IMR-90 (cell line): ENCODE data around the gene SPEF2. TPM values are rescaled to one million over a fixed set of nuclear protein-coding genes. Genes with fewer than 3 reads are reported as not detected.

Source experiments
- ATAC-seq: fragments of 200-7000 bp; cut with Tn5 transposase; 2 replicates; pipeline ENCODE4 v1.9.1; 2020; ENCODE audit warnings: low read depth, mild to moderate bottlenecking, moderate library complexity
- BruUV-seq: library from RNA; stranded (reverse); fragments of 400-500 nt; replicated peaks from 2 replicates; lab custom pipeline; 2021; lab: Mats Ljungman, UMichigan
- CTCF ChIA-PET: fragments of 300-600 bp; formaldehyde crosslinking; extraction: SDS; loops from one replicate; lab custom pipeline; 2021; ENCODE audit warnings: antibody characterized with exemption; lab: Yijun Ruan, JAX
- POLR2A ChIA-PET: fragments of 300-600 bp; sonication (Branson Sonifier 250); formaldehyde crosslinking; loops from one replicate; lab custom pipeline; 2022; ENCODE audit warnings: antibody characterized with exemption; ENCODE audit not compliant: unreplicated experiment; lab: Charles Lee
- DNase-seq: peaks from one replicate; pipeline ENCODE4 v3.0.0; 2013
- H2AFZ ChIP-seq: replicated peaks from 2 replicates; pipeline ENCODE3; 2013; ENCODE audit warnings: low read length, mild to moderate bottlenecking; ENCODE audit not compliant: poor library complexity
- H2AK5ac ChIP-seq: 2 replicates; pipeline ENCODE4 v1.6.1; 2013; ENCODE audit warnings: low read depth, low read length, inconsistent platforms
- H2AK9ac ChIP-seq: replicated peaks from 2 replicates; pipeline ENCODE3; 2013; ENCODE audit warnings: mild to moderate bottlenecking, low read depth, low read length, moderate library complexity; ENCODE audit not compliant: poor library complexity
- H2BK120ac ChIP-seq: 2 replicates; pipeline ENCODE4 v1.6.1; 2013; ENCODE audit warnings: low read depth, low read length, inconsistent platforms
- H2BK15ac ChIP-seq: 3 replicates; pipeline ENCODE4 v1.6.1; 2013; ENCODE audit warnings: low read depth, low read length, inconsistent platforms
- H2BK20ac ChIP-seq: 2 replicates; pipeline ENCODE4 v1.6.1; 2013; ENCODE audit warnings: low read depth, mild to moderate bottlenecking, inconsistent platforms, low read length, moderate library complexity
- H2BK5ac ChIP-seq: 2 replicates; pipeline ENCODE4 v1.6.1; 2013; ENCODE audit warnings: mild to moderate bottlenecking, low read depth, low read length, inconsistent platforms; ENCODE audit not compliant: poor library complexity, severe bottlenecking
- H3K14ac ChIP-seq: replicated peaks from 2 replicates; pipeline ENCODE4 v1.6.1; 2013; ENCODE audit warnings: low read depth, low read length, inconsistent platforms
- H3K18ac ChIP-seq: 2 replicates; pipeline ENCODE4 v1.6.1; 2013; ENCODE audit warnings: low read depth, low read length, control low read depth
- H3K23ac ChIP-seq: 2 replicates; pipeline ENCODE4 v1.6.1; 2013; ENCODE audit warnings: low read depth, low read length, inconsistent platforms
- H3K27ac ChIP-seq: 2 replicates; pipeline ENCODE4 v1.5.1; 2013; ENCODE audit warnings: mild to moderate bottlenecking, control low read depth, low read length; ENCODE audit not compliant: insufficient read depth
- H3K27me3 ChIP-seq: 2 replicates; pipeline ENCODE4 v1.6.1; 2013; ENCODE audit warnings: low read length; ENCODE audit not compliant: control insufficient read depth, insufficient read depth
- H3K36me3 ChIP-seq: 2 replicates; pipeline ENCODE4 v1.6.1; 2013; ENCODE audit warnings: low read length, mixed read lengths; ENCODE audit not compliant: control insufficient read depth, insufficient read depth
- H3K4ac ChIP-seq: 2 replicates; pipeline ENCODE4 v1.6.1; 2013; ENCODE audit warnings: low read depth, low read length, inconsistent platforms
- H3K4me1 ChIP-seq: 2 replicates; pipeline ENCODE4 v1.6.1; 2013; ENCODE audit warnings: low read length, mixed read lengths; ENCODE audit not compliant: control insufficient read depth, insufficient read depth
- H3K4me2 ChIP-seq: 2 replicates; pipeline ENCODE4 v1.6.1; 2013; ENCODE audit warnings: low read depth, mild to moderate bottlenecking, control low read depth, low read length, moderate library complexity
- H3K4me3 ChIP-seq: 2 replicates; pipeline ENCODE4 v1.5.1; 2013; ENCODE audit warnings: low read depth, mild to moderate bottlenecking, control low read depth, low read length, moderate library complexity; ENCODE audit not compliant: insufficient read depth
- H3K56ac ChIP-seq: 2 replicates; pipeline ENCODE4 v1.6.1; 2013; ENCODE audit warnings: low read length, inconsistent platforms; ENCODE audit not compliant: insufficient read depth; ENCODE audit errors: extremely low read depth
- H3K79me1 ChIP-seq, 2 experiments: 2 replicates each; pipeline ENCODE4 v1.6.1; 2013; ENCODE audit warnings: low read length in 2 of 2, inconsistent platforms in 1 of 2, low read depth in 1 of 2
- H3K9ac ChIP-seq: 2 replicates; pipeline ENCODE4 v1.6.1; 2013; ENCODE audit warnings: low read depth, low read length, control low read depth
- H3K9me1 ChIP-seq: 2 replicates; pipeline ENCODE4 v1.6.1; 2013; ENCODE audit warnings: low read length, inconsistent platforms; ENCODE audit not compliant: insufficient read depth
- H3K9me3 ChIP-seq: 2 replicates; pipeline ENCODE4 v1.6.1; 2013; ENCODE audit warnings: low read length; ENCODE audit not compliant: control insufficient read depth, insufficient read depth
- H4K20me1 ChIP-seq: 2 replicates; pipeline ENCODE4 v1.6.1; 2013; ENCODE audit warnings: low read length, inconsistent platforms; ENCODE audit not compliant: insufficient read depth
- H4K5ac ChIP-seq: 2 replicates; pipeline ENCODE4 v1.6.1; 2013; ENCODE audit warnings: mild to moderate bottlenecking, low read depth, low read length, control low read depth
- H4K8ac ChIP-seq, 2 experiments: 2 replicates each; pipeline ENCODE4 v1.6.1; 2013; ENCODE audit warnings: low read depth in 2 of 2, low read length in 2 of 2, control low read depth in 1 of 2, inconsistent platforms in 1 of 2
- H4K91ac ChIP-seq: 2 replicates; pipeline ENCODE4 v1.6.1; 2013; ENCODE audit warnings: low read depth, low read length, inconsistent platforms; ENCODE audit not compliant: insufficient read depth
- FOS ChIP-seq: fragments of 150-350 bp; IDR thresholded peaks from 2 replicates; pipeline ENCODE4 v1.6.1; 2016; ENCODE audit warnings: low read depth, low read length
- MAZ ChIP-seq: IDR thresholded peaks from 2 replicates; pipeline ENCODE4 v1.6.1; 2012; ENCODE audit warnings: low read depth, mild to moderate bottlenecking, low read length, improper control_type of control experiment, moderate library complexity, borderline replicate concordance
- whole genome bisulfite sequencing, 2 experiments: methylation state at CpG; one replicate each; pipeline versions ENCODE4 v1.1.5 to v1.1.7; 2013; ENCODE audit warnings: missing lambda C conversion rate in 2 of 2; ENCODE audit not compliant: insufficient read length in 1 of 2; ENCODE audit errors: extremely low coverage in 2 of 2; 5-methylcytosine and 5-hydroxymethylcytosine counted together
- dilution Hi-C: fragments of 300-500 bp; cut with HindIII; formaldehyde crosslinking; loops from one replicate; pipeline ENCODE4 v1.14.3; 2018; ENCODE audit warnings: low sequenced_read_pairs; ENCODE audit not compliant: unreplicated experiment
- in situ Hi-C: fragments of 300-500 bp; cut with MboI; formaldehyde crosslinking; loops from 3 replicates; pipeline ENCODE4 v1.14.3; 2019; ENCODE audit warnings: low sequenced_read_pairs, inconsistent platforms, mixed read lengths
- intact Hi-C: fragments of 100-400 bp; cut with micrococcal nuclease; formaldehyde crosslinking; loops from 2 replicates; pipeline ENCODE4 v1.10.0; 2022
- polyA plus RNA-seq, 3 experiments: library from polyadenylated mRNA; depleted of rRNA; stranded (reverse); fragments of >200 nt; gene quantifications; 2 replicates each; pipeline ENCODE4 v1.2.3, GENCODE V29; 2012; ENCODE audit warnings: low replicate concordance in 1 of 3
- total RNA-seq: library from RNA; depleted of rRNA; stranded (reverse); fragments of >200 nt; gene quantifications from 2 replicates; pipeline ENCODE4 v1.2.3, GENCODE V29; 2012

Gene SPEF2
- total and polyA plus RNA-seq, 2 of the 4 experiments (the other 2 are of a cell fraction), result 1.7 to 2.3 TPM

DNA sequence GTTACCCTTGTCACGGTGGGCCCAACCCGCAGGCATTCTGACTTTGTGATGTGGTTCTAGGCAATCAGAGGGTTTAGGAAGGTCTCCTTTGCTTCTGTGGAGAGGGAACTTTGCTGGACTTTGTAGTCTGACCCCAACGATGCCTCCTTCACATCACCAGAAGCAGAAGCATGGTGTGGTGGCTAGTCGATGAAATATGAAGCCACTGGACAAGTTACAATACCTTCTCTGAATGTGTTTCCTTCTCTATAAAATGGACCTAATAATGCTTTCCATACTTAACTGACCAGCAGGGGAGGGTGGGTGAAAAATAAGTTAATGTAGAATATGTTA is 607 bp downstream of the SPEF2 start:
- H4K8ac ChIP-seq, result peak overlapping the region; percentile 33 to 48; a peak in 2 of 4 replicates
- H2AFZ ChIP-seq, result peak overlapping the region; percentile 96
- peak overlapping the region; percentile 62 for H3K9ac ChIP-seq
- no peaks in the 10 kb centered on the region for H3K36me3 ChIP-seq
- intact Hi-C loops (loop anchor here (5.0 kb wide), 2 partner anchors 154 to 531 kb away; no protein-coding TSS in a partner anchor), dilution Hi-C loops (no loop called here), in situ Hi-C loops (loop anchor here (10.0 to 25.0 kb wide), 2 partner anchors 307 to 531 kb away; no protein-coding TSS in a partner anchor)
- no peaks in the 10 kb centered on the region for H3K9me1 ChIP-seq
- H4K91ac ChIP-seq, result no peak overlapping the region
- peak overlapping the region; percentile 19 for H2AK9ac ChIP-seq
- TF ChIP-seq MAZ (no peak), FOS (no peak)
- peak overlapping the region; percentile 46; the same call in 1 of the 2 replicates for H4K5ac ChIP-seq
- no peak overlapping the region for H3K4ac ChIP-seq
- no peak overlapping the region for H2AK5ac ChIP-seq
- no peaks in the 10 kb centered on the region for H4K20me1 ChIP-seq
- H2BK20ac ChIP-seq, result no peak overlapping the region
- peak; percentile 7; the same call in 1 of the 2 replicates for ATAC-seq
- peak overlapping the region; percentile 35; the same call in 1 of the 2 replicates for H3K27ac ChIP-seq
- POLR2A ChIA-PET, result no interaction called here
- H3K18ac ChIP-seq, result no peak overlapping the region
- WGBS, 2 experiments, result no CpG with 5 or more reads among the region's 4 CpGs
- H3K27me3 ChIP-seq, result no peaks in the 10 kb centered on the region
- no peak for DNase-seq
- H3K4me2 ChIP-seq, result peak overlapping the region; percentile 95
- H3K79me1 ChIP-seq, result no peaks in the 10 kb centered on the region; a peak in 1 of 4 replicates
- BruUV-seq, result no TSS peak
- H3K4me1 ChIP-seq, result peaks cover 3% of the 10 kb centered on the region; the same call in 1 of the 2 replicates
- peak overlapping the region; percentile 78 for H3K4me3 ChIP-seq
- H3K23ac ChIP-seq, result no peak overlapping the region
- H3K56ac ChIP-seq, result no peak overlapping the region
- CTCF ChIA-PET, result interaction anchor here (0.6 to 1.5 kb wide), 3 partner anchors 25 to 306 kb away, joined by 3 to 4 read pairs (median 3); no protein-coding TSS in a partner anchor
- H2BK15ac ChIP-seq, result no peak overlapping the region
- no peak overlapping the region for H2BK5ac ChIP-seq
- H3K14ac ChIP-seq, result peak overlapping the region; percentile 12; the same call in 1 of the 2 replicates
- no peaks in the 10 kb centered on the region for H3K9me3 ChIP-seq
- no peak overlapping the region for H2BK120ac ChIP-seq
